Measurements from ENCODE around the gene FOXL2NB.
A peak's percentile ranks its signal among the peaks of the same experiment; 100 is the strongest.

Gene FOXL2NB

GRCh38 chr3:138933068-138933668, 13.8 kb upstream of the FOXL2NB start:
- DNase-seq: no peak

GRCh38 chr3:138933981-138934691, 12.9 kb upstream of the FOXL2NB start:
- DNase-seq: no peak

- DNase-seq: no peak
Measured at GRCh38 chr3:138935505-138935862, 11.5 kb upstream of the FOXL2NB start.

- peak; percentile 61 for DNase-seq
Measured at GRCh38 chr3:138935863-138936740, 10.9 kb upstream of the FOXL2NB start.

- no peak for DNase-seq
Measured at GRCh38 chr3:138936741-138937689, 10.0 kb upstream of the FOXL2NB start.

GRCh38 chr3:138937690-138938055, 9.3 kb upstream of the FOXL2NB start:
- no peak for DNase-seq

- DNase-seq: no peak
Measured at GRCh38 chr3:138938056-138938876, 8.8 kb upstream of the FOXL2NB start.

GRCh38 chr3:138938877-138939560, 8.0 kb upstream of the FOXL2NB start:
- DNase-seq: no peak

GRCh38 chr3:138939561-138940241, 7.3 kb upstream of the FOXL2NB start:
- no peak for DNase-seq

GRCh38 chr3:138940446-138940845, 6.6 kb upstream of the FOXL2NB start:
- DNase-seq: no peak

- DNase-seq: peak; percentile 54
Measured at GRCh38 chr3:138941259-138941885, 5.6 kb upstream of the FOXL2NB start.

- no peak for DNase-seq
Measured at GRCh38 chr3:138942271-138942670, 4.7 kb upstream of the FOXL2NB start.

GRCh38 chr3:138942861-138943623, 4.0 kb upstream of the FOXL2NB start:
- DNase-seq: no peak

- no peak for DNase-seq
Measured at GRCh38 chr3:138943724-138944653, 3.0 kb upstream of the FOXL2NB start.

GRCh38 chr3:138944654-138944928, 2.4 kb upstream of the FOXL2NB start:
- no peak for DNase-seq

- DNase-seq: no peak
Measured at GRCh38 chr3:138944929-138945708, 1.9 kb upstream of the FOXL2NB start.
